DMS153 (cell line): ENCODE measurements around the gene CTSG.
"Not testable (repeated sequence)": the region's sequence is repeated elsewhere in the genome, so short reads cannot be mapped to it uniquely, and the experiment has no call there.

Experiments
- DNase-seq: peaks from one replicate; lab custom pipeline; 2025; lab: John Stamatoyannopoulos, UW

The CTSG gene

DNA sequence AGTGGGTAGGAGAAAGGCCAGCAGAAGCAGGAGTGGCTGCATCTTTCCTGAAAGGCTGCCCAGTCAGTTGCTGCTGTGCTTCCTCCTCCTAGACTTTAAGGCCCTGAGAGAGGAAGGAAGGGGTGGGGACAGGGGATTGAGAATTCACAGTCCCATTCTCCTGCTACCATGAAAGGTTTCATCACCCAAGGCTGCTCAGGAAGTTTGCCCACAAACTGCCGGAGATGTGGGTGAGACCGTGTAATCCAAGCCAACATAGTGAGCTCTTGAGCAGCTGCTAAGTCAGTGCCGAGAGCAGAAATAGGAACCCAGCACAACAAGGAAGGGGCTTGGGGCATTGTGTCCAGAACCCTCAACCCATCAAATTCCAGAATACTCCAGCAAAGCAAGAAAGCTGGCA lies at the start of gene CTSG:
TSS of gene CTSG (minus strand) at position 69 of the 400 bp plus-strand sequence. CDS start at position 42, 27 bp downstream.
- DNase-seq = no peak

DNA sequence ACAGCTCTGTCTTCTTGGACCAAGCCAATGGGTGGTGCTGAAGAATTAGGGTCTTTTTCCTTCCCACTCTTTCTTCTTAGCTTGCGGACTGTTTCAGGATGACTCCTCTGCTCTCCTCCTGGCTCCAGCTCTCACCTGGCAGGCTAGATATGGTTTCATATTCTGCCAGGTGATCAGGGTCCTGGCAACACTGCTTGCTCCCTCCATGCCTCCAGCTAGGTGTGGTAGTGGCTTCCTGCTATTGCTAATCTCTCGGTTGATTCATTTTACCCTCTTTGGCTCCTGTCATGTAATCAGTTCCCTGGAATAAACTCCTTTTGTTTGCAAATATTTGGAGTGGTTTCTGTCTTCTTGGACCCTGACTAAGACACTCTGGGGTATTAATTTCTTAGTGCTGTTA lies 37.7 kb upstream of the CTSG start:
- DNase-seq = no peak

DNA sequence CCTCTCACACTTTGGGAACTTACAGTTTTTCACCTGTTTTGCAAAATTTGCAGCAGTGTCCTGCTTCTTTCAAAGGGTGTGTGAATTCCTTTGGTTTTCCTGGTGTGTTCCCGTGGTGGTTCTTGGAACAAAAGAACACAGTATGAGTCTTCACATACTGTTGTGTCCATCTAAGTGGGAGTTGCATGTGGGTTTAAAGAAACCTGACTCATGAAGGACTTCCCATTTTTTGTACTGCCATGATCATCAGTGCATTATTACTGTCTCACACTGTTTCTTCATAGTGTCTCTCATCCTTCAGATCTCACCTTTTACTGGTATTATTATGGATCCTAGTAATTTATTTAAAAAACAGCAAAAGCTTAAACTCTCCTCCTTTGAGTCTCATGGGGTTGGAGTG lies 37.2 kb upstream of the CTSG start:
- no peak for DNase-seq

- peak; percentile 52 for DNase-seq
These were observed 36.1 kb upstream of the CTSG start for GRCh38 chr14:24612196-24612595.

DNA sequence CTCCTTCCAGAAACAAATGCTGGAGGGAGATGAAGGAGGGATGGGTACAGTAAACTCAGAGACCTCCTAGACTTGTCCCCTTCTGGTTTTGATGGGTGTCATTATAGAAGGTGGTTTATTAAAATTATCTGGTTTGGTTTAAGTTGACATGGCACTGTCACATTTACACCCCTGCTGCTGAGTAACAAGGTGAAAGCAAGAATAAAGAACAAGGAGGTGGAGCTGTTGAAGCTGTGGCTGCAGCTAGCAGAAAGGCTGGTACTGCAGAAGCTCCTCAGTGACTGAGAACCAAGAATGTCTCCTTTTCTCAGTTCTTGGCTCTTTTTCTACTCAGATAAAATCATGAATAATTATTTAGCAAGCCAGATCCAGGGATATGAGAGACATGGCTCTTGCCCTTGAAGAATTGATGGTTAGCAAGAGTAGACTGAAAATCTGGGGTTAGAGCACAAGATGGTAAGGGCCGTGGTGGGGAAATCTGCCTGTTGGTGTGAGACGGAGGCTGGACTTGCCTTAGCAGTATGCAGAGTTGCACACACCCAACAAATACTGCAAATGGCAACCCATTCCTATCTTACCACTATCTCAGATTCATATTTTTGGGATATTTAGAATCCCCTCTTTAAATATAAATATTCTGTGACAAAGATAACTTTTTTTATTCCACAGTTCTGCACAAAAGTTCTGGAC lies 33.8 kb upstream of the CTSG start, which contains the start of gene GZMH:
TSS of gene GZMH (minus strand) at position 31 of the 690 bp plus-strand sequence. CDS start 72 bp downstream, outside the sequence.
- DNase-seq = no peak

DNA sequence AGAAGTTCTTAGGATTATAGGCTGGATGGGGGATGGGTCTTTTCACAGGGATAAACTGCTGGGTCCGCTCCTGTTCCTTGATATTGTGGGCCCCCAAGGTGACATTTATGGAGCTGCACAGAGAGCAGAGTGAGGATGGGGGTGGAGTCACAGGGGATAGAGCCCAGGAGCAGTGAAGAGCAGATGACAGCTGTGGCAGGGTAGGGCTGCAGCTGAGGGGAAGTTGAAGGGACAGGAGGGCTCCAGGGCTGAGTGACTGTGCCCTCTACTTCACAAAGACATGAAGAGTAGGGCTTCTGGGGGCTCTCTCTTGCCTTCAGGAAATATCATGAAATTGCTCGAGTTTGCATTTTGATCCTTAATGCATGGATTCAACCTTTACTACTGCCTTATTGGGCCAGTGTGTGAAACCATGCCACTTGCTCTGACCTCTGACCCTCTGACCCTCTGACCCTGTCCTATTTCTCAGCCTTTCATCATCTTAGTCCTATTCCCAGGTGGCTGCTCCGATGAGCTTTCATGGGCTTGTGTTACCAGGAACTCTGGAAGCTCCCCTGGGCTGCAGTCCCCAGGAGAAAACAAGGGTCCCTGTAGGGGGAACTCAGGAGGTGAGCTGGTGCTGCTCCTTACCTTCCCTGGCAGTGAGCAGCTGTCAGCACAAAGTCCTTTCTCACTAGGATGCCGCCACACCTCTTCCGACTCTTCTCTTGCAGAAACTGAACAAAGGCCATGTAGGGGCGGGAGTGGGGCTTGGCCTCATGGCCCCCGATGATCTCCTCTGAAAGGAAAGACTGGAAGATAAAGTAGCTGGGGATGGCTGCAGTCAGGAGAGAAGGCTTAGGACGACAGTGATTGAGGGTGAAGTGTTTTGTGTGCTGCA lies 31.8 kb upstream of the CTSG start:
- no peak for DNase-seq

- no peak for DNase-seq
These were observed 31.0 kb upstream of the CTSG start for GRCh38 chr14:24607081-24607480.

GRCh38 chr14:24606297-24606696 lies 30.2 kb upstream of the CTSG start:
- no peak for DNase-seq

DNA sequence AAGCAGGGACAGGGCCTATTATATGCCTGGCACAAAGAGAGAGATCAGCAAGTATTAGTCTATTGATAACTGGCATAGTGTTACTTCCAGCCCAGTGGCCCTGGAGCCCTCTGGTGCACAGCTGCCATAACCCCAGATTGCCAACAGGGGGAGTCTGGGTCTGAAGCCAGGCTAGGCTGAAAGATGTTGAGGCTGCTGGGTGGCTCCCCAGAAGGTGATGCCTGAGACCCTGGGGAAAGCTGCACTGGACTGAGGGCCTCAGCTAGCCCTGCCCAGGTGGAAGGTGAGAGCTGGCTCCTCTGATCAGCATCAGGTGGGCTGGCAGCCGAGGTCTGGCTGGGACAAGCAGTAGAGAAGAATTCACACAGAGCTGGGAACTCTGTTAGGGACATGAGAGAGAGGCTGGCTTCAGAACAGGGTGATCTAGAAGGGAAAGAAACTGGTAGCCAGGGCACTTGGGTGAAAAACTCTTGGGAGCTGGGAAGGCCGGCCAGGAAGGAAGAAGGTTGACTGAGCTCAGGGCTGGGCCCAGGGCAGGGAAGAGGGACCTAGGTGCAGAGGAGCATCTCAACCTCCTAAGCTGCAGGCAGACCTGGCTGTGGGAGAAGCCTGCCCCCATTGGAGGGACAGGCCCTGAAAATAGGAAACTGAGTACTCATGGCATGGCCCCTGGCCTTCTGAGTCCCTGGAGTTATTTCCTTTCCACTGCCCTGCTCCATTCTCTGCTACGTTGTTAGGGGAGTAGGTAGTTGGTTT lies 29.6 kb upstream of the CTSG start:
- no peak for DNase-seq

GRCh38 chr14:24597403-24597802 lies 21.4 kb upstream of the CTSG start:
- no peak for DNase-seq

DNA sequence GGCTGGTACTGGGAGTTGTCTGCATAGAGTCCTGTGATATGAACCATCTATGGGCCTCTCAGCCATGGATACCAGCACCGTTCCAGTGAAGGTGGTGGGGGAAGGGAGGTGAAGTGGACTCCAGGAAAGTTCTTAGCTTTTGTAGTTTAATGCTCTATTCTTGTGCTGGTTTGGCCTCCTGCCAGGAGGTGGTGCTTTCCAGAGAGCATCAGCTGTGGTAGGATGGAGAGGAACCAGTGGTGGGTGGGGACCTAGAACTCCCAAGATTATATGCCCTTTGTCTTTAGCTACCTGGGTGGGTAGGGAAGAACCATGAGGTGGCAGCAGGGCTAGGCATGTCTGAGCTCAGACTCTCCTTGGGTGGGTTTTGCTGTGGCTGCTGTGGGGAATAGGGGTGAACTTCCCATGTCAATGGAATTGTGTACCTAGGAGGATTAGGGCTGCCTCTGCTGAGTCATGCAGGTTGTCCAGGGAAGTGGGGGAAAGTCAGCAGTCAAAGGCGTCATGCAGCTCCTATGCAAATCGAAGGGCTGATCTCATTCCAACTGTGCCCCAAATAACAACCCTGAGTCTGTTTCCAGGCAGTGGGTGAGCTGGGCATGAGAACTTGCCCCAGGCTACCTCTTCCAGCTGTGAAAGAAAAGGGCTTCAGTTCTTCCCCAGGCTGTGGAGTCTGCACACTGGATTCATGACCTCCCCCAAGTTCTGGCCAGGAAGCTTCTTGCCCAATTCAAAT lies 19.2 kb upstream of the CTSG start:
- no peak for DNase-seq

- DNase-seq = not testable (repeated sequence)
These were observed 15.0 kb upstream of the CTSG start for GRCh38 chr14:24591004-24591403.

DNA sequence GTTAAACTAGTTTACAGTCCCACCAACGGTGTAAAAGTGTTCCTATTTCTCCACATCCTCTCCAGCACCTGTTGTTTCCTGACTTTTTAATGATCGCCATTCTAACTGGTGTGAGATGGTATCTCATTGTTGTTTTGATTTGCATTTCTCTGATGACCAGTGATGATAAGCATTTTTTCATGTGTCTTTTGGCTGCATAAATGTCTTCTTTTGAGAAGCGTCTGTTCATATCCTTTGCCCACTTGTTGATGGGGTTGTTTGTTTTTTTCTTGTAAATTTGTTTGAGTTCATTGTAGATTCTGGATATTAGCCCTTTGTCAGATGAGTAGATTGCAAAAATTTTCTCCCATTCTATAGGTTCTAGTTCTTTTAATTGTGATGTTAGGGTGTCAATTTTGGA lies 8.4 kb upstream of the CTSG start:
- DNase-seq = not testable (repeated sequence)

GRCh38 chr14:24578558-24578957 lies 2.5 kb upstream of the CTSG start:
- DNase-seq = no peak

DNA sequence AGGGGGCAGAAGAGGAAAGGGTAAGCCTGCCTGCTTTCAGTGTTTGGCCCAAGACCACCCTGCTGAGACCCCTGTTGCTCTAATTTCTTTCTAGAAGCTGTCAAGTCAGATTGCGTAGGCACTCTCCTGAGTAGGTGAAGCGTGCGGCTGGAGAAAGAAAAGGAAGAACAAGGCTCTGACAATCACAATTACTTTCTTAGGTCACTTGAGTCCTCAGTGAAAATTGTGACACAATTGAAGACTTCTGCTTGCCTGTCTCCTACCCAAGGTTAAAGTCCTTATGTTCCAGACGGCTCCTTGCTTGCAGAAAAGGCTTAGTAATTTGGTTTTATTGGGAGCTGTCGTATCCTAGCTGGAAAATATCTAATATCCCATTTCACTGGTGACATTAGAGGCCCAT lies 721 bp upstream of the CTSG start:
- no peak for DNase-seq

GRCh38 chr14:24574206-24574774 lies 1.8 kb downstream of the CTSG start:
- DNase-seq = no peak

DNA sequence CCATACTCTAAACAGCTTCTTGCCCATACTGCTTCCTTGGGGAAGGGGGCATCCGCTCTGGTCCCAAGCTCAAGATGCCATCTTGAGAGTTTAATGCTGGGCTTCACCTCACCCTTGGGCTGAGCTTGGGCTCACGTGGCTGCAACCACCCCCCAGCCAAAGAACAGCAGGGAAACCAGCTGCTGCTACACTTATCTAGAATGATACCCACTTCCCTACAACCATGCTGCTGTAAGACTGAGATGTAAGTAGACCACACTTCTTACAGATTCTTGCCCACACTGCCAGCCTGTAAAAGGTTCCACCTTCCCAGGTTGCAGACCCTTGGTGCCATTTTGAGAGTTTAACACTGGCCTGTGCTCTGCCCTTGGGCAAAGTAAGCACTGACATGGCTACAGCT lies 9.7 kb downstream of the CTSG start:
- no peak for DNase-seq

- no peak for DNase-seq
These were observed 10.3 kb downstream of the CTSG start for GRCh38 chr14:24565766-24566165.

GRCh38 chr14:24563505-24563904 lies 12.5 kb downstream of the CTSG start:
- no peak for DNase-seq

- DNase-seq = no peak
These were observed 19.3 kb downstream of the CTSG start for GRCh38 chr14:24556756-24557155.

DNA sequence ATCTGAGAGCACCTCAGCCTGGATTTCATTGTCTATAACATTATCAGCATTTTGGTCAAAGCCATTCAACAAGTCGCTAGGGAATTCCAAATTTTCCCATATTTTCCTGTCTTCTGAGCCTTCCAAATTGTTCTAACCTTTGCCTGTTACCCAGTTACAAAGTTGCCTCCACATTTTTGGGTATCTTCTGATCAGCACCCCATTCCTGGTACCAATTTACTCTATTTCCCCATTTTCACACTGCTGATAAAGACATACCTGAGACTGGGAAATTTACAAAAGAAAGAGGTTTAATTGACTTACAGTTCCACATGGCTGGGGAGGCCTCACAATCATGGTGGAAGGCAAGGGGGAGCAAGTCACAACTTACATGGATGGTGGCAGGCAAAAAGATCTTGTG lies 27.0 kb downstream of the CTSG start:
- DNase-seq = not testable (repeated sequence)
